Neural cell (in vitro differentiated cells): ENCODE measurements around the gene APOBEC2.

Experiments
- CTCF ChIP-seq: fragments of 450-650 bp; IDR thresholded peaks from 2 replicates; pipeline ENCODE4 v1.5.1; 2014; ENCODE audit warnings: antibody characterized with exemption, mild to moderate bottlenecking, moderate library complexity; ENCODE audit not compliant: poor library complexity, severe bottlenecking
- EZH2 ChIP-seq: fragments of 200-600, 300-800 bp; shearing (Covaris generic), sonication (generic); IDR thresholded peaks from 2 replicates; pipeline ENCODE4 v1.6.1; 2014; ENCODE audit warnings: antibody characterized with exemption, low read length, borderline replicate concordance, mild to moderate bottlenecking; ENCODE audit not compliant: insufficient read depth, poor library complexity, severe bottlenecking
- POLR2AphosphoS5 ChIP-seq: IDR thresholded peaks from 2 replicates; pipeline ENCODE4 v1.6.1; 2012
- TAF1 ChIP-seq: IDR thresholded peaks from 2 replicates; pipeline ENCODE4 v1.6.1; 2012; ENCODE audit warnings: low read depth

GRCh38 chr6:41085182-41085581, 32.2 kb downstream of the APOBEC2 start:
- TF ChIP-seq TAF1 = no peak
- no peak for TF ChIP-seq EZH2
- no peak for TF ChIP-seq CTCF
- no peak for TF ChIP-seq POLR2AphosphoS5
